GM18507 (cell line): ENCODE measurements around the gene CLEC18B.
"Not testable (repeated sequence)": the region's sequence is repeated elsewhere in the genome, so short reads cannot be mapped to it uniquely, and the experiment has no call there.

Source experiments
- DNase-seq: peaks from one replicate; pipeline ENCODE4 v3.0.0; 2011; ENCODE audit warnings: low read depth; ENCODE audit not compliant: insufficient read length; ENCODE audit errors: extremely low spot score
- FAIRE-seq: peaks from 2 replicates; lab custom pipeline; 2011; peaks lifted over from hg19 to GRCh38; lab: Jason Lieb, UNC

Gene CLEC18B

GRCh38 chr16:74370338-74371135, 50.7 kb downstream of the CLEC18B start:
- not testable (repeated sequence) for DNase-seq, FAIRE-seq

- DNase-seq (peak; percentile 95), FAIRE-seq (peak; percentile 95)
Measured at GRCh38 chr16:74368002-74368911, 53.0 kb downstream of the CLEC18B start.

GRCh38 chr16:74367469-74368001, 53.7 kb downstream of the CLEC18B start:
- peak; percentile 31 for FAIRE-seq
- DNase-seq = not testable (repeated sequence)

GRCh38 chr16:74361646-74362610, 59.4 kb downstream of the CLEC18B start:
- not testable (repeated sequence) for FAIRE-seq, DNase-seq
